ENCODE results near the gene ITPR2. TPM values are rescaled to one million over a fixed set of nuclear protein-coding genes. Genes with fewer than 3 reads are reported as not detected.

ITPR2 gene
- total and polyA plus RNA-seq, 2 of the 8 experiments (the other 6 are each of a cell fraction or from before 2014, with no cell fraction given) = 4.1 to 48.3 TPM

- TF ChIP-seq, protein P1, sequence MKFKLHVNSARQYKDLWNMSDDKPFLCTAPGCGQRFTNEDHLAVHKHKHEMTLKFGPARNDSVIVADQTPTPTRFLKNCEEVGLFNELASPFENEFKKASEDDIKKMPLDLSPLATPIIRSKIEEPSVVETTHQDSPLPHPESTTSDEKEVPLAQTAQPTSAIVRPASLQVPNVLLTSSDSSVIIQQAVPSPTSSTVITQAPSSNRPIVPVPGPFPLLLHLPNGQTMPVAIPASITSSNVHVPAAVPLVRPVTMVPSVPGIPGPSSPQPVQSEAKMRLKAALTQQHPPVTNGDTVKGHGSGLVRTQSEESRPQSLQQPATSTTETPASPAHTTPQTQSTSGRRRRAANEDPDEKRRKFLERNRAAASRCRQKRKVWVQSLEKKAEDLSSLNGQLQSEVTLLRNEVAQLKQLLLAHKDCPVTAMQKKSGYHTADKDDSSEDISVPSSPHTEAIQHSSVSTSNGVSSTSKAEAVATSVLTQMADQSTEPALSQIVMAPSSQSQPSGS (IDR thresholded peaks at IDR 0.05; ENCODE audit: low read length) = no peak
- no peak for TF ChIP-seq KDM4A (IDR thresholded peaks at IDR 0.05; ENCODE audit: low read depth, low read length, severe bottlenecking)
- no peak for TF ChIP-seq EGR1 (IDR thresholded peaks at IDR 0.05; ENCODE audit: borderline replicate concordance, low read depth, low read length)
- no peak for TF ChIP-seq SIX5 (IDR thresholded peaks at IDR 0.05; ENCODE audit: low read depth, low read length)
- no peak for TF ChIP-seq ZNF274 (IDR thresholded peaks at IDR 0.05; ENCODE audit: borderline replicate concordance, extremely low read depth, low read length)
- no peak for TF ChIP-seq SIRT6 (IDR thresholded peaks at IDR 0.05; ENCODE audit: low read length)
- TF ChIP-seq CTCF (IDR thresholded peaks at IDR 0.05; ENCODE audit: control extremely low read depth in 1 of 3, insufficient read depth in 1 of 3, low read depth in 1 of 3, low read length in 3 of 3) = no peak
Observed at GRCh38 chr12:26466726-26467125, 366.3 kb downstream of the ITPR2 start (continued).
